K562 (cell line): ENCODE results near the gene ATP6V0A1. TPM values are rescaled to one million over a fixed set of nuclear protein-coding genes. Genes with fewer than 3 reads are reported as not detected.

Experiments used
- ATAC-seq: fragments of 200-7000 bp; cut with Tn5 transposase; 3 replicates; pipeline ENCODE4 v1.9.1; 2020; ENCODE audit warnings: moderate library complexity
- BruUV-seq: library from RNA; stranded (reverse); fragments of 400-500 nt; replicated peaks from 2 replicates; lab custom pipeline; 2021; lab: Mats Ljungman, UMichigan
- CTCF ChIA-PET: fragments of 300-600 bp; formaldehyde crosslinking; extraction: SDS; loops from one replicate; lab custom pipeline; 2021; ENCODE audit warnings: low intra/inter-chr PET ratio; lab: Yijun Ruan, JAX
- POLR2A ChIA-PET: fragments of 300-600, 350-650 bp; sonication (Branson Sonifier 250); formaldehyde crosslinking; extraction: SDS; loops from one replicate; lab custom pipeline; 2021; ENCODE audit warnings: antibody characterized with exemption, inconsistent platforms; lab: Yijun Ruan, JAX
- DNase-seq, 4 experiments: peaks; one replicate each; pipeline versions ENCODE4 v3.0.0 to v3.0.0-alpha.2; 2011 to 2018; ENCODE audit warnings: low spot score in 3 of 4, mixed read lengths in 3 of 4; ENCODE audit errors: extremely low read depth in 1 of 4
- FAIRE-seq: peaks from 2 replicates; lab custom pipeline; 2011; peaks lifted over from hg19 to GRCh38; lab: Jason Lieb, UNC
- H2AFZ ChIP-seq: 2 replicates; pipeline ENCODE4 v1.6.0; 2011; ENCODE audit warnings: low read depth, low read length, control low read depth, inconsistent platforms
- H3K27ac ChIP-seq: fragments of 200-600 bp; 3 replicates; pipeline ENCODE4 v1.8.0; 2011; ENCODE audit warnings: low read depth, mild to moderate bottlenecking, control low read depth, inconsistent platforms, low read length, moderate library complexity, mixed read lengths; ENCODE audit errors: extremely low read depth
- H3K27me3 ChIP-seq, 2 experiments: fragments of 300-600 bp in 1 of 2; 2 replicates in 1 of 2; 3 replicates in 1 of 2; pipeline versions ENCODE4 v1.6.0 to v1.8.0; 2011; ENCODE audit warnings: inconsistent platforms in 2 of 2, low read length in 2 of 2, mild to moderate bottlenecking in 1 of 2, mixed read lengths in 1 of 2, moderate library complexity in 1 of 2; ENCODE audit not compliant: control insufficient read depth in 2 of 2, insufficient read depth in 2 of 2
- H3K36me3 ChIP-seq: fragments of 300-600 bp; 3 replicates; pipeline ENCODE4 v1.8.0; 2011; ENCODE audit warnings: mild to moderate bottlenecking, low read length, inconsistent platforms; ENCODE audit not compliant: control insufficient read depth, insufficient read depth
- H3K4me1 ChIP-seq, 2 experiments: fragments of 200-600 bp in 1 of 2; replicated peaks in 1 of 2; 2 replicates in 1 of 2; 3 replicates in 1 of 2; pipeline versions ENCODE4 v1.5.1 to v1.8.0; 2011; ENCODE audit warnings: inconsistent platforms in 2 of 2, low read length in 2 of 2, mild to moderate bottlenecking in 1 of 2, mixed read lengths in 1 of 2, moderate library complexity in 1 of 2; ENCODE audit not compliant: control insufficient read depth in 2 of 2, insufficient read depth in 2 of 2
- H3K4me2 ChIP-seq: 2 replicates; pipeline ENCODE4 v1.6.1; 2011; ENCODE audit warnings: low read length, control low read depth, inconsistent platforms, mixed read lengths; ENCODE audit not compliant: insufficient read depth
- H3K4me3 ChIP-seq: fragments of 200-600 bp; sonication (generic), shearing (Covaris generic); 2 replicates; pipeline ENCODE4 v1.5.1; 2016; ENCODE audit warnings: control low read depth, inconsistent platforms
- H3K79me2 ChIP-seq: fragments of 200-600 bp; 3 replicates; pipeline ENCODE4 v1.8.0; 2011; ENCODE audit warnings: low read length, inconsistent platforms; ENCODE audit not compliant: control insufficient read depth, insufficient read depth
- H3K9ac ChIP-seq, 2 experiments: 2 replicates each; pipeline versions ENCODE4 v1.6.0 to v1.6.1; 2011; ENCODE audit warnings: low read depth in 2 of 2, low read length in 2 of 2, control low read depth in 1 of 2, inconsistent platforms in 1 of 2, mild to moderate bottlenecking in 1 of 2, mixed read lengths in 1 of 2; ENCODE audit not compliant: insufficient read depth in 1 of 2
- H3K9me1 ChIP-seq: one replicate; pipeline ENCODE4 v1.6.0; 2011; ENCODE audit warnings: inconsistent platforms, mild to moderate bottlenecking, low read length, moderate library complexity; ENCODE audit not compliant: control insufficient read depth, insufficient read depth
- H3K9me3 ChIP-seq: replicated peaks from 2 replicates; pipeline ENCODE4 v1.5.1; 2011; ENCODE audit warnings: low read depth, low read length, inconsistent platforms; ENCODE audit not compliant: control insufficient read depth, insufficient read depth
- H4K20me1 ChIP-seq: replicated peaks from 2 replicates; pipeline ENCODE4 v1.6.1; 2011; ENCODE audit warnings: low read length, inconsistent platforms, mixed read lengths; ENCODE audit not compliant: control insufficient read depth, insufficient read depth
- ARID1B ChIP-seq: fragments of 450-650 bp; IDR thresholded peaks from 2 replicates; pipeline ENCODE4 v1.6.1; 2016; ENCODE audit warnings: antibody characterized with exemption, mild to moderate bottlenecking, inconsistent platforms
- CBFA2T3 ChIP-seq: fragments of 450-650 bp; IDR thresholded peaks from 2 replicates; pipeline ENCODE4 v1.6.1; 2017
- FOXA3 ChIP-seq, 2 experiments: fragments of 450-650 bp in 1 of 2; sonication (generic) in 1 of 2; formaldehyde crosslinking; IDR thresholded peaks in 1 of 2; conservative IDR thresholded peaks in 1 of 2; 2 replicates each; pipeline versions ENCODE4 v1.4.0 to v1.8.0; 2020 to 2022; ENCODE audit warnings: mild to moderate bottlenecking in 2 of 2, missing genetic modification reagents in 1 of 2
- HMBOX1 ChIP-seq: sonication (generic); IDR thresholded peaks from 2 replicates; pipeline ENCODE4 v1.6.1; 2016
- LEF1 ChIP-seq: fragments of 450-650 bp; IDR thresholded peaks from 2 replicates; pipeline ENCODE4 v1.6.1; 2016; ENCODE audit warnings: mild to moderate bottlenecking
- NCOR1 ChIP-seq: fragments of 450-650 bp; IDR thresholded peaks from 2 replicates; pipeline ENCODE4 v1.6.1; 2016; ENCODE audit warnings: mild to moderate bottlenecking, moderate library complexity
- SOX6 ChIP-seq: fragments of 450-650 bp; IDR thresholded peaks from 2 replicates; pipeline ENCODE4 v1.6.1; 2014; ENCODE audit warnings: mild to moderate bottlenecking
- SRSF3 ChIP-seq: fragments of 200-400 bp; formaldehyde crosslinking; IDR thresholded peaks from 2 replicates; pipeline ENCODE4 v1.6.1; 2016; ENCODE audit warnings: mild to moderate bottlenecking, low read length, moderate library complexity; ENCODE audit not compliant: insufficient read depth
- TAL1 ChIP-seq: fragments of 450-650 bp; IDR thresholded peaks from 2 replicates; pipeline ENCODE4 v1.6.1; 2016; ENCODE audit warnings: mild to moderate bottlenecking
- TCF3 ChIP-seq: sonication (generic); formaldehyde crosslinking; IDR thresholded peaks from 2 replicates; pipeline ENCODE4 v1.4.0; 2020; ENCODE audit warnings: mild to moderate bottlenecking, missing genetic modification reagents
- ZNF311 ChIP-seq: fragments of 250-450 bp; sonication (Bioruptor Pico); IDR thresholded peaks from 2 replicates; pipeline ENCODE4 v1.4.0; 2020; ENCODE audit warnings: mild to moderate bottlenecking, moderate library complexity
- ZNF384 ChIP-seq: IDR thresholded peaks from 2 replicates; pipeline ENCODE4 v1.6.1; 2012; ENCODE audit warnings: low read depth, low read length, improper control_type of control experiment
- ZNF408 ChIP-seq: fragments of 250-450 bp; sonication (Bioruptor Pico); IDR thresholded peaks from 2 replicates; pipeline ENCODE4 v1.4.0; 2020; ENCODE audit warnings: low read depth, mild to moderate bottlenecking, moderate library complexity
- WGBS: fragments of 100-300 bp; shearing (Covaris generic); methylation state at CpG from one replicate; pipeline ENCODE4 v1.1.6; 2016; ENCODE audit warnings: low coverage, mixed read lengths; ENCODE audit not compliant: insufficient coverage; ENCODE audit errors: missing lambda C conversion rate; 5-methylcytosine and 5-hydroxymethylcytosine counted together
- in situ Hi-C: fragments of 300-500 bp; cut with MboI; formaldehyde crosslinking; loops from 4 replicates; pipeline ENCODE4 v1.15.0; 2018; ENCODE audit warnings: inconsistent platforms, mixed read lengths
- intact Hi-C: fragments of 100-400 bp; cut with micrococcal nuclease; formaldehyde crosslinking; loops from 2 replicates; pipeline ENCODE4 v1.14.2; 2022
- polyA plus RNA-seq, 8 experiments: library from polyadenylated mRNA; depleted of rRNA in 4 of 8; stranded (reverse) in 5 of 8; unstranded in 3 of 8; fragments of >200 nt; fragmentation: Nextera tagmentation in 2 of 8; fragmentation: Illumina TruSeq in 1 of 8; extraction: Ambion mirVana in 2 of 8; extraction: Trizol in 1 of 8; gene quantifications; 2 replicates each; pipeline versions ENCODE4 v1.2.1 to v1.2.3, GENCODE V29; 2011 to 2014; ENCODE audit warnings: inconsistent platforms in 1 of 8, missing spikeins in 1 of 8
- total RNA-seq, 7 experiments: library from RNA; depleted of rRNA in 6 of 7; stranded (reverse); fragments of >200 nt in 6 of 7; fragmentation: Illumina TruSeq in 2 of 7; extraction: Trizol in 2 of 7; gene quantifications; 2 replicates each; pipeline versions ENCODE4 v1.2.1 to v1.2.3, GENCODE V29; 2011 to 2021; ENCODE audit warnings: low replicate concordance in 1 of 7

The ATP6V0A1 gene
- total and polyA plus RNA-seq, 9 of the 15 experiments (the other 6 are each of a cell fraction or from before 2014, with no cell fraction given), result 11.8 to 158 (median 75.5) TPM

- no peaks in the 10 kb centered on the region for H3K9me3 ChIP-seq
- H4K20me1 ChIP-seq, result no peaks in the 10 kb centered on the region
- no peak overlapping the region for H2AFZ ChIP-seq
- H3K79me2 ChIP-seq, result no peaks in the 10 kb centered on the region; the same call in 2 of the 3 replicates
- peaks cover 31 to 62% of the 10 kb centered on the region in 2 experiments for H3K4me1 ChIP-seq
- FAIRE-seq, result no peak
- in situ Hi-C loops, result loop anchor here (5.0 kb wide), 2 partner anchors 106 to 206 kb away; partner anchors contain the start of gene CAVIN1
- no peaks in the 10 kb centered on the region for H3K27me3 ChIP-seq
- no peak for DNase-seq
- no peak overlapping the region for H3K4me3 ChIP-seq
- TF ChIP-seq TAL1 (peak; percentile 44), CBFA2T3 (peak; percentile 64), FOXA3 (CRISPR knock-in tag; conservative IDR thresholded peaks at IDR 0.05 in 1 of 2, IDR thresholded peaks at IDR 0.05 in 1 of 2) (peak in 1 of 2 experiments; percentile 65; a peak in 2 of 4 replicates), ZNF311 (no peak), SRSF3 (no peak), ARID1B (peak; percentile 57), ZNF384 (peak; percentile 74), NCOR1 (0 out of 2 replicates have a peak, but pooled peaks have one; percentile 14), TCF3 (CRISPR knock-in tag) (peak; percentile 33; the same call in 1 of the 2 replicates), ZNF408 (CRISPR knock-in tag) (no peak), SOX6 (0 out of 2 replicates have a peak, but pooled peaks have one; percentile 16), HMBOX1 (no peak), LEF1 (no peak)
- intact Hi-C loops, result loop anchor here (1.0 kb wide), 2 partner anchors 100 to 206 kb away; no protein-coding TSS in a partner anchor
- no peak overlapping the region for H3K9ac ChIP-seq
- POLR2A ChIA-PET, result interaction anchor here (0.6 to 1.1 kb wide), 5 partner anchors 8 to 247 kb away, joined by 3 to 8 read pairs (median 4); partner anchors contain the start of gene NAGLU
- no TSS peak for BruUV-seq
- 68% methylated on average over 6 of the region's 6 CpGs for WGBS
- H3K36me3 ChIP-seq, result peaks cover 7% of the 10 kb centered on the region; the same call in 2 of the 3 replicates
- ATAC-seq, result no peak
- H3K9me1 ChIP-seq, result no peaks in the 10 kb centered on the region
- H3K4me2 ChIP-seq, result no peak overlapping the region
- H3K27ac ChIP-seq, result no peak overlapping the region
- CTCF ChIA-PET, result interaction anchor here (0.6 to 2.3 kb wide), 8 partner anchors 9 to 470 kb away, joined by 3 to 15 read pairs (median 4); partner anchors contain the start of gene RPL27
Observed at GRCh38 chr17:42527932-42528331, 69.3 kb downstream of the ATP6V0A1 start.
